NCI-H82 (cell line): ENCODE data around the gene NPAS3.

Experiments used
- DNase-seq: peaks from one replicate; lab custom pipeline; 2025; lab: John Stamatoyannopoulos, UW

Gene NPAS3

DNA sequence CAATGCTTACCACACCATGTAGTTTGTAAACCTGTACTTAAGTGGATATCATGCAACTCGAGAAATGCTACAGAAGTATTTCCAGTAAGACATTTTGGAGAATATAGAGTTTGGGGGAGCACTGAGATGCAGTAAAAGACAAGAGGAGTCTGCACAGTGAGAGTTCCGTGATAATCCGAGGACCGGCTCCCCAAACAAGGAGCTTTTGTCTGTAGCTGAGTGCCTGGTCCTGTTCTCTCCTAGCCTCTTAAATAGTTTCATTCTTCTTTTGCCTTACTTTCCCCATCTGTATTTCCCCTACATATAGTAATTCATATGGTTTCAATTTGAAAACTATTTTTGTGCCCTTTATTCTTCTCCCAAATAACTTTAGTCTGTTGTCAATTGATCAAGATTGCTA is 648.1 kb downstream of the NPAS3 start:
- DNase-seq: no peak

DNA sequence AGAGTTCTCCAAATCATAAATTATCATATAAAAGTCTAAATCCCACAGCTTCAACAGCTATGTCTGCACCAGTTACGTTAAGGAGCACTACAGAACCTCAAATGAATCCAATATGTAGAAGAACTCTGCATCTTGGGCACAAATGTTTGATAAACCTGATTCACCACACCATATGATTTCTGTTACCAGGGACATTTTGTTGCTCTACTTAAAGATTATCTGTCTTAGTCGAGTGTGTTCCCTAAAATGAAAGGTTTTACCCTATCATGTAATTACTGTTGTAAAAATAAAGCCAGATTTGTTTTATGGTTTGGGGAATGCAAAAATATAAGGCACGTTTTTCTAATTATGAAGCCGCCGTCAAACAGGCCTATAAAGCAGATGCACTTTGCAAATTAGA is 649.1 kb downstream of the NPAS3 start:
- DNase-seq: no peak

GRCh38 chr14:33588771-33589170 is 650.1 kb downstream of the NPAS3 start:
- no peak for DNase-seq

DNA sequence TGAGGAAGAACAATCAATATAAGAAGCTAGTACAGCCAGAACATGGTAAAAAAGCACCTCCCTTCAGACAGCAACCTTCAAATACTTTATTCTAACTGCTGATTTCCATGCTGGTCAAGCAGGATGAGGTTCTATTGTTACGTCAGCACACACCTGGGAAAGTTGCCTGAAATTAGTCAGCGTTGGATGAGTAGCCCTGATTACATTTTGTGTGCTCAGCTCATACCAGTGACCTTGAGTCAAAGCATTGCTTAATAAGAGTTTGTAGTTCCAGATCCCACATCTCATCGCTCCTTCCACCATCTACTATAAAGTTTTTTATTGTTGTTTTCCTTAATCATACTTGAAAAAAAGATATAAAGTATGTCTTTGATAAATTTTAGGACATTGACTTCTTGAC is 650.7 kb downstream of the NPAS3 start:
- DNase-seq: no peak

DNA sequence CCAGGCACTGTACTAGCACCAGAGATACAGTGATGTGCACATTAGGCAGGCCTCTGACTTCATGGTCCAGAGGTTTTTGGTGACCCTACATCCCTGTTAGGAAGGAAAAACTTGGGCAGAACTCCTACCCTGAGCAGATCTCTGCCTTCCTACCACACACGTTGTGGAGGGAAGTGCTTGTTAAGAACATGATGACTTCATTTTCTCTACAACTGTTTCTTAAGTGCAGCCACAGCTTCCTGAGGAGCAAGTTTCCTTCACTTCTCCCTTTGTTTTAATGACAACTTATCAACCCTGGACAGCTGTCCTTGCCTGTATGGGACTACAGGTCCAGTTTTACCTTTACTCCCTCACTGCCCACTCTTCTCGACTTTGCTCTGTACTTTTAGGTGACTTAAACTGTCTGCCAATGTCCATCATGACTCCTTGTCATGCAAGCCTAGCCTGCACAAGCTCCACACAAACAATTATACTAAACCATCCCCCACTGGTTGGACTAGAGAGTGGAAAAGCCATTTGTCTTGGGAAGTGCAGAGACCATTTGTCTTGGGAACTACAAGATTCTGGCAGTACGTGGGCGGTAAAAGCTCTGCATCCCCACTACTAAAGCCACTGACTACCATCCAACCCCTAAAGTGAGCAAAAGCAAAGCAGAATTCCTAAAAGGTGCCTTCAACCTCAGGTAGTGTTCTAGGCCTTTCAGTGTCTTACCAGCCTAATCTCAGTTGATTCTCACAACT is 652.4 kb downstream of the NPAS3 start:
- DNase-seq: no peak

DNA sequence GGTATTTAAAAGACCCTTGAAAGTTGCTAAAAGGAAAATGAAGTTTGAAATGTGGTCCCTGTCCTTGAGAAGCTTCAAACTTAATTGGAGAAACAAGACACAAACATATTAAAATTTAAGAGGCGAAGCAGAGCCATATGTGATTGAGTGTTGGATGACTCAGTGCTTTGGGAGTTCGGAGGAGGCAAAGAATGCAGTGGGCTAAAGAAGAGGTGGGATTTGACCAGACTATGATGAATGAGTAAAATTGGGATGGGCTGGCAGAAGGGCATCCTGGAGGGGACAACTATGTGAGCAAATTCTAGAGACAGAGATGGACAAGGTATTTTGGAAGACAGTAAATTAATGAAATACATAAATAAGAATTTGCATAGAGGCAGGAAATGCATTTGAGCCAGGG is 653.6 kb downstream of the NPAS3 start:
- no peak for DNase-seq

GRCh38 chr14:33596211-33597080 is 657.8 kb downstream of the NPAS3 start:
- DNase-seq: no peak

- no peak for DNase-seq
Observed at GRCh38 chr14:33598582-33598981, 659.9 kb downstream of the NPAS3 start.

- no peak for DNase-seq
Observed at GRCh38 chr14:33602396-33602795, 663.7 kb downstream of the NPAS3 start.

- no peak for DNase-seq
Observed at GRCh38 chr14:33606591-33606990, 667.9 kb downstream of the NPAS3 start.

DNA sequence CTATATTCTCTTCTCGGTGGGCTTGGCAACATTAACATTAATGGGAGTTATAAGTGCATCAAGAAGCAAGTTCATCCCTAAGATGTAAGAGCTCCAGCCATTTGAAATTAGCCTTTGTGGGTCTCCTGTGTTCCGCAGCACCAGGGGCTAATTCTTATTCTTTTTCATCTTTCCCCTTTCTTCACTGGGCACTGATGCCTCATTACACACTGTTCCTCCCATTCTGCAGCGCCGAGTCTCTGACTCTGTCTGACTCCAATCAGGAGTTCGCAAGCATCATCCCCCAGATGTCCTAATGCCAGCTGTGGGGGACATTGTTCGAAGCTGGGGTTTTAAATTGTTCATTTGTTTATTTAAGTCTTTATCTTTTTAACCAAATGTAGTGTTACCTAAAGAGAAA is 670.9 kb downstream of the NPAS3 start:
- DNase-seq: no peak

DNA sequence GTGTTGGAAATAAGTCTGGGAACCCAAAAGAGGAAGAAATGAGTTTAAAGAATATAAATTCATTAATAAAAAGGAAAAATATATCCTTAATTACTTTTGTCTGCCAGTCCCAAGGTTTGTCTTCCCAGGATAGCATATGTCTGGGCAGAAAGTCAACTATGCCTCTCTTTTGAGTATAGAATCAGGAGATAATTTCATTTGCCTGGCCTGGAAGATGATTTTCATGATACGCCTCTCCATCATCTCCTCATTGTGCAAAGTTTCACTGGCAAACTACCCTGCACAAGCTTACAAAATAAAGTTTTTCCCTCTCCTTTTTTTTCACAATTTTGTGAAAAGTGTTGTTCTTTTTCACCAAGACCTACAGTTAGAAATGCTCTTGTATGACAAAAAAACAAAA is 671.4 kb downstream of the NPAS3 start:
- DNase-seq: no peak

DNA sequence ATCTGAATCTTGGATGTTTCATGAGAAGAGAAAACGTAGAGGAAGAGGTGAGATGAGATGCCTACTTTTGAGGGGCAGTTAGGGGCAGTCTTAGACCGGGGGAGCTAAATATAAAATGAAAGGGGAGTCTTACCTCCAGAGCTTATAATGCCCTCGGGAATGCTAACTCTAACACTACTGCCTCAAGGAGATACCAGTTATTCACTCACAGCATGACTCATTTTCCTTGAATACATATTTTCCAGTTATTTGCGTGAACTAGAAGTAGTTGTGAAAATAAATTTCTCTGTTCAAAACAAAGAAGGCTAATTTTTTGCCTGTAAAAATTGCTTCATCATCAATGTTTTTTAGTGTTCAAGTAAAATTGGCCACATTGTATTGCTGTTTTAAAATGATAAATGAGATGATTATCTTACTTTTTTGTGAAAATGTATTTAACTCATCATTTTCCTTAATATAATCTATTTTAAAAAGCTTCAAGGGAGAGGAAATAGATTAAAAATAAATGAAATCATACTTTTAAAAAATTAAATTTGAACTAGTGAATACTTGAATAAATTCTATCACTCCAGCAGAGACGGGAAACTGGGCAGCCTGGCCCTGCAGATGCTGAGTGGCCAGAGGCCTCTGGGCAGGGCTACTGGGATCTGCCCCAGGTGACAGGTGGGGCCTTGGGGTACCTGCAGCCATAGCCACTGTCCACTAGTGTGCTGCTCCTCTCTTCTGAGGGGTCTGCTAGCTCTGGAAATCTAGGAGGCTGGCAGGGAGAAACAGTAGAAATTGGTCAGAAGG is 672.9 kb downstream of the NPAS3 start:
- no peak for DNase-seq

- no peak for DNase-seq
Observed at GRCh38 chr14:33612197-33612505, 673.5 kb downstream of the NPAS3 start.

DNA sequence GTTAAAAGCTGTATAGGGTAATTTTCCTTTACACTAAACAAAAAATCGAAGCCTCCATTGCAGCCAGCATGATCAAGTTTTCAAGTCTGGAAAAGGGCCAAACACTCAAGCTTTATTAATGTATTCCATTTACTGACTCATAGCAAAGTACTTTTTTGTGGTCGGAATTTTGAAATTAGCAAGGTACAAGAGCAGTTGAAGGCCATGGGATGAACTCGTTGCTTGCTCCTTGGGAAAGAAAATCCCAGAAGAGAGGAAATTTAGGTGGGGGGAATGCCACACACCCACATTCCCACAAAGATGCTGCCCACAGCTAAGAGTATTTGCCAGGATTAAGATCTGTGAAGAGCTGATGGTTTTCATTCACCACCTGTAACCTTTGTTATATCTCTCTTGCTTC is 678.5 kb downstream of the NPAS3 start:
- no peak for DNase-seq

DNA sequence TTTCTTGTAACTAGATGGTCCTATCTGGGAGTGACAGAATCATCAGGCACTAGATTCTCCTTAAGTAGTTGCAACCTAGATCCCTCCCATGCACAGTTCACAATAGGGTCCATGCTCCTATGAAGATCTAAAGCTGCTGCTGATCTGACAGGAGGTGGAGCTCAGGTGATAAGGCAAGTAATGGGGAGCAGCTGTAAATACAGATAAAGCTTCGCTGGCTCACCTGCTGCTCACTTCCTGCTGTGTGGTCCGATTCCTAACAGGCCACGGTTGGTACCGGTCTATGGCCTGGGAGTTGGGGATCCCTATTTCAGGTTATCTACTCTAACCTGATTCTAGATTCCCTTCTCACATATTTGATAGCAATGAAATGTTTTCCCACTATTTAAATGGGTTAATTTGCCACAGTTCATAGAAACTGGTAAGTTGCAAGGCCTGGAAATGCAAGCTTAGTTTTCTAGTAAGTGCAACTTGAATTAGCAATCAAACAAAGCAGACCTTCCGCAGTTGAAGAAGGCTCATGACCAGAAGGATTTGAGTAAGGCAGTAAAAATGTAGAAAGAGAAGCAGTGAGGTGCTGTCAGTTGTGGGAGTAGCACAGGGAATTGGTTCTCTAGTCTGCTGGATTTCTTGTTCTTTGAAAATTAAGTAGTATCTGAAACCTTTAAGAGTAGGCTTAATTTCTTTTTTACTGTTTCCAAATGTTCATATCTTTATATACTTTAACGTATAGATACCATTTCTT is 679.9 kb downstream of the NPAS3 start:
- DNase-seq: no peak

DNA sequence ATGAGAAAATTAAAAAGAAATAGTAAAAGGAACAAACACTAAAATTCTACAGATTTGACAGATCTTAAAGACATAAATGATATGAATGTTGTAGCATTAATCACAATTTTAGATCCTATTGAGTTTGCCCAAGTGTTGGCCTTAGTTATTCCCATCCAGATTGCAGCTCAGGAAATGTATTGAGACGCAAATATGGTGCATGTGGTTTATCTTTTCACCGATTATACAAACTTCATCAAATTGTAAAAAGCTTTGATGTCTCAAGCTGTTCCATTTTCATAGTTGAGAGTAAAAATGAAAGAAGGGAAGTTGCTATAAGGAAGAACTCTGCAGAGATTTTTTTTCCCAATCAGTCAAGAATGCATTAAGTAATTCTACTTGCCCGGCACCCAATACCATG is 683.8 kb downstream of the NPAS3 start:
- no peak for DNase-seq

- no peak for DNase-seq
Observed at GRCh38 chr14:33629792-33630191, 691.1 kb downstream of the NPAS3 start.

- DNase-seq: no peak
Observed at GRCh38 chr14:33631021-33631420, 692.3 kb downstream of the NPAS3 start.

GRCh38 chr14:33631441-33631840 is 692.8 kb downstream of the NPAS3 start:
- DNase-seq: no peak

- no peak for DNase-seq
Observed at GRCh38 chr14:33634631-33635030, 696.0 kb downstream of the NPAS3 start.

- DNase-seq: no peak
Observed at GRCh38 chr14:33636716-33637115, 698.0 kb downstream of the NPAS3 start.
